ENCODE results near the gene RDH13.
"Not testable (repeated sequence)": the region's sequence is repeated elsewhere in the genome, so short reads cannot be mapped to it uniquely, and the experiment has no call there.

Gene RDH13

DNA sequence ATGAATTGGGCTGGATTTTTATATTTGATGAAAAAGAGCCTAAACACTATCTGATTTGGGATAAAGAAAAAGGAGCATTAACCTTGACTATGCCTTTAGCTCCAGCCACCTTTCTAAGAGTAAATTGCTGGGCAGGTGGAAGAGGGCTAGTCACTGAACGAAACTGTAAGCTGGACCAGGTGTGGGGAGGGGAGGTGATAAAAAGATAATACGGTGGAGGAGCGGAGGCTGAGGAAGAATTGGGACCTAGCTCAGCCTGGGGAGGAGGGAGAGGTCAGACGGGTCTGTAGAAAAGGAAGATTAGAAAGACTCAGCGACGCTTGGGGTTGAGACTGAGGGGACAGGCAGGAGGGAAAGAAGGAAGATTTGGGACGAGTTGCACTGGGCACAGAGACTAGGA is 52.4 kb downstream of the RDH13 start:
- DNase-seq = not testable (repeated sequence)

DNA sequence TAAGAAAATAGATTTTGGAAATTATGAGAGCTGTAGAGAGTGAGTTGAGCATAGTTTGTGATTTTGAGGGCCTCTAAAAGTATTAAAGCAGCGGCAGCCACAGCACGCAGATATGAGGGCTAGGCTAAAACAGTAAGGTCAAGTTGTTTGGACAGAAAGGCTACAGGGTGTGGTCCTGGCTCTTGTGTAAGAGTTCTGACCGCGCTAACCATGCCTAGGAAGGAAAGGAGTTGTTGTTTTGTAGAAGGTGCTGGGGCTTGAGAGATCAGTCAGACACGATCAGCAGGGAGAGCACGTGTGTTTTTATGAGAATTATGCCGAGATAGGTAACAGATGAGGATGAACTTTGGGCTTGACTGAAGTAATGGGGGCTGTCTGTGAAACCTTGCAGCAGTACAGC is 54.2 kb downstream of the RDH13 start:
- not testable (repeated sequence) for DNase-seq

- not testable (repeated sequence) for DNase-seq
These were observed 54.8 kb downstream of the RDH13 start for GRCh38 chr19:55008189-55008588.

- not testable (repeated sequence) for DNase-seq
These were observed 55.4 kb downstream of the RDH13 start for GRCh38 chr19:55007537-55007936.

DNA sequence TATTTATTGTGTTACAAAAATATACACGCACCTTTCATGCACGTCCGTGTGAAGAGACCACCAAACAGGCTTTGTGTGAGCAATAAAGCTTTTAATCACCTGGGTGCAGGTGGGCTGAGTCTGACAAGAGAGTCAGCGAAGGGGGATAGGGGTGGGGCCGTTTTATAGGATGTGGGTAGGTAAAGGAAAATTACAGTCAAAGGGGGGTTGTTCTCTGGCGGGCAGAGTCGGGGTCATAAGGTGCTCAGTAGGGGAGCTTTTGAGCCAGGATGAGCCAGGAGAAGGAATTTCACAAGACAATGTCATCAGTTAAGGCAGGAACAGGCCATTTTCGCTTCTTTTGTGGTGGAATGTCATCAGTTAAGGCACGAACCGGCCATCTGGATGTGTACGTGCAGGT is 56.2 kb downstream of the RDH13 start:
- not testable (repeated sequence) for DNase-seq

DNA sequence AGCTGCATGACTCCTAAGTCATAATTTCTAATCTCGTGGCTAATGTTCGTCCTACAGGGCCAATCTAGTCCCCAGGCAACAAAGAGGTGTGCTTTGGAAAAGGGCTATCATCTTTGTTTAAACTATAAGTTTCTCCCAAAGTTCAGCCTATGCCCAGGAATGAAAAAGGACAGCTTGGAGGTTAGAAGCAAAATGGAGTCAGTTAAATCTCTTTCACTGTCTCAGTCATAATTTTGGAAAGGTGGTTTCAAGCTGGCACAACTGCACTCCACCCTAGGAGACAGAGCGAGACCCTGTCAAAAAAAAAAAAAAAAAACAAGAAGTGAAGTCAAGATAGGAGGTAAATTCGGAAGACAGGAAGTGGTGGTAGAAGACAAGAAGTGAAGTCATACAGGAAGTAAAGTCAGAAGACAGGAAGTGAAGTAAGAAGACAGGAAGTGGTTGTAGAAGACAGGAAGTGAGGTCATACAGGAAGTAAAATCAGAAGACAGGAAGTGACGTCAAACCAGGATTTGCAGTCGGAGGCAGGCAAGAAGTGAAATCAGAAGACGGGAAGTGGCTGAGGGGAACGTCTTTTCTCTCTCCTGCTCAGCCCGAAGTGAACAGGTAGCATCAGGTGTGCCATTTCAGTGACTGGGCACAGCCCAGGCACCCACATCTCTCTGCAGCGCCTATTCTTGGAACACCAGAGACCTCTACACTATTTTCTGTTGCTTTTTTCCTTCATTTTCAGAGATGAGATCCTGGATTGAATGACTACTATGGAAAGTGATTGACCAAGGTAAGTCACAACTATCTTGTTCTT is 57.1 kb downstream of the RDH13 start:
- peak in 1 of 2 donors; percentile 49 for DNase-seq

DNA sequence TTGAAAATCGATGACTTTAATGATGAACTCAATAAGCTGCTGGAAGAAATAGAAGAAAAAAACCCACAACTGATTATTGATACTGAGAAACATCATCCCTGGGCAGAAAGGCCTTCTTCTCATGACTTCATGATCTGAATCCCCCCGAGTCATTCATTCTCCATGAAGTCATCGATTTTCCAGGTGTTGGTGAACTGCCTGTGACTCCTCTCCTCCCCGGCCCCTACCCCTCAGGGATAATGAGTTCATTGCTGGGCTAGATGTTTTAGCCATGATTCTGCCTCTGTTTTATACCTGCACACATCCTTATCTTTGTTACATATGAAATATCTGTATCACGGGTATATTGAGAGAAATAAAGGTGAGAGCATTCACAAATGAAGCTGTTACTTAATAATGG is 62.2 kb downstream of the RDH13 start:
- no peak for DNase-seq

DNA sequence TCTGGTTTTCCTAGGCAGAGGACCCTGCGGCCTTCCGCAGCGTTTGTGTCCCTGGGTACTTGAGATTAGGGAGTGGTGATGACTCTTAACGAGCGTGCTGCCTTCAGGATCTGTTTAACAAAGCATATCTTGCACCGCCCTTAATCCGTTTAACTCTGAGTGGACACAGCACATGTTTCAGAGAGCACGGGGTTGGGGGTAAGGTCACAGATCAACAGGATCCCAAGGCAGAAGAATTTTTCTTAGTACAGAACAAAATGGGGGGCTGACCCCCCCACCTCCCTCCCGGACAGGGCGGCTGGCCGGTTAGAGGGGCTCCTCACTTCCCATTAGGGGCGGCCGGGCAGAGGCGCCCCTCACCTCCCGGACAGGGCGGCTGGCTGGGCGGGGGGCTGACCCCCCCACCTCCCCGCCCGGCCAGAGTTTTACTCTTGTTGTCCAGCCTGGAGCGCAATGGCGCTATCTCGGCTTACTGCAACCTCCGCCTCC is 64.2 kb downstream of the RDH13 start:
- DNase-seq = not testable (repeated sequence)

DNA sequence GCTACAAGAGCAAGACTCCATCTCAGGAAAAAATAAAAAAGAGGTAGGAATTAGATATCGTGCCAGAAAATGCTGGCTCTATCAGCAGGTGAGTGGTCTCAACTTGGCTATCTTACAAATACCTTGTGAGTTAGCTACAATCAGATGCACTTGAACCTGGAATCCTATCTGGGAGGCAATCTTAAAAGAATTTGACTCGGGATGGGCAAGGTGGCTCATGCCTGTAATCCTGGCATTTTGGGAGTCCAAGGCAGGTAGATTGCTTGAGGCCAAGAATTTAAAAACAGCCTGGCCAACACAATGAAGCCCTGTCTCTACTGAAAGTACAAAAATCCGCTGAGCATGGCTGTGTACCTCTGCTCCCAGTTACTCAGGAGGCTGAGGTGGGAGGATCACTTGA is 67.4 kb downstream of the RDH13 start:
- no peak for DNase-seq

All from hippocampal formation (tissue), 2 donors.